ENCODE measurements around the gene PAK3.

GRCh38 chrX:111265486-111265885 lies 169.5 kb downstream of the PAK3 start:
- TF ChIP-seq CTCF (IDR thresholded peaks at IDR 0.05 in 4 of 5, conservative IDR thresholded peaks at IDR 0.05 in 1 of 5) (no peak), POLR2A (IDR thresholded peaks at IDR 0.05) (no peak)

Data from gastrocnemius medialis (tissue), 4 donors.